ENCODE measurements around the gene PRKAR2B.
A peak's percentile ranks its signal among the peaks of the same experiment; 100 is the strongest.
"Not testable (repeated sequence)": the region's sequence is repeated elsewhere in the genome, so short reads cannot be mapped to it uniquely, and the experiment has no call there.

The PRKAR2B gene

GRCh38 chr7:107123392-107123791 is 78.9 kb downstream of the PRKAR2B start:
- no peak for DNase-seq

- DNase-seq: no peak
Observed at GRCh38 chr7:107125475-107125874, 81.0 kb downstream of the PRKAR2B start.

GRCh38 chr7:107128217-107128616 is 83.7 kb downstream of the PRKAR2B start:
- DNase-seq: no peak

GRCh38 chr7:107128748-107129147 is 84.2 kb downstream of the PRKAR2B start:
- no peak for DNase-seq

GRCh38 chr7:107130487-107131220 is 86.1 kb downstream of the PRKAR2B start:
- no peak for DNase-seq

GRCh38 chr7:107133396-107133795 is 88.9 kb downstream of the PRKAR2B start:
- DNase-seq: no peak

- DNase-seq: no peak
Observed at GRCh38 chr7:107138696-107139420, 94.4 kb downstream of the PRKAR2B start.

GRCh38 chr7:107143875-107144274 is 99.4 kb downstream of the PRKAR2B start:
- not testable (repeated sequence) for DNase-seq

GRCh38 chr7:107145067-107145838 is 100.7 kb downstream of the PRKAR2B start:
- no peak for DNase-seq

- peak in 1 of 2 experiments; percentile 22 for DNase-seq
Observed at GRCh38 chr7:107147464-107148393, 103.2 kb downstream of the PRKAR2B start.

GRCh38 chr7:107148721-107149120 is 104.2 kb downstream of the PRKAR2B start:
- no peak for DNase-seq

GRCh38 chr7:107149863-107150262 is 105.4 kb downstream of the PRKAR2B start:
- DNase-seq: no peak

- DNase-seq: peak; percentile 74 to 83
Observed at GRCh38 chr7:107150375-107151073, 106.0 kb downstream of the PRKAR2B start.

- no peak for DNase-seq
Observed at GRCh38 chr7:107151538-107151937, 107.0 kb downstream of the PRKAR2B start.

- DNase-seq: no peak
Observed at GRCh38 chr7:107152011-107152410, 107.5 kb downstream of the PRKAR2B start.

- DNase-seq: no peak
Observed at GRCh38 chr7:107154826-107155225, 110.3 kb downstream of the PRKAR2B start.

- DNase-seq: not testable (repeated sequence)
Observed at GRCh38 chr7:107155726-107156125, 111.2 kb downstream of the PRKAR2B start.

GRCh38 chr7:107157091-107157490 is 112.6 kb downstream of the PRKAR2B start:
- no peak for DNase-seq

GRCh38 chr7:107158028-107158427 is 113.5 kb downstream of the PRKAR2B start:
- no peak for DNase-seq

GRCh38 chr7:107160389-107160788 is 115.9 kb downstream of the PRKAR2B start:
- DNase-seq: no peak

- no peak for DNase-seq
Observed at GRCh38 chr7:107161415-107161814, 116.9 kb downstream of the PRKAR2B start.

- no peak for DNase-seq
Observed at GRCh38 chr7:107162475-107162874, 118.0 kb downstream of the PRKAR2B start.
